HG03095 (cell line): ENCODE data around the gene INPP5D.
A peak's percentile ranks its signal among the peaks of the same experiment; 100 is the strongest.
"Not testable (repeated sequence)": the region's sequence is repeated elsewhere in the genome, so short reads cannot be mapped to it uniquely, and the experiment has no call there.

Source experiments
- ATAC-seq: cut with Tn5 transposase; IDR thresholded peaks from one replicate; pipeline ENCODE4 v1.9.1; 2021; ENCODE audit warnings: moderate library complexity; ENCODE audit not compliant: unreplicated experiment

The INPP5D gene

DNA sequence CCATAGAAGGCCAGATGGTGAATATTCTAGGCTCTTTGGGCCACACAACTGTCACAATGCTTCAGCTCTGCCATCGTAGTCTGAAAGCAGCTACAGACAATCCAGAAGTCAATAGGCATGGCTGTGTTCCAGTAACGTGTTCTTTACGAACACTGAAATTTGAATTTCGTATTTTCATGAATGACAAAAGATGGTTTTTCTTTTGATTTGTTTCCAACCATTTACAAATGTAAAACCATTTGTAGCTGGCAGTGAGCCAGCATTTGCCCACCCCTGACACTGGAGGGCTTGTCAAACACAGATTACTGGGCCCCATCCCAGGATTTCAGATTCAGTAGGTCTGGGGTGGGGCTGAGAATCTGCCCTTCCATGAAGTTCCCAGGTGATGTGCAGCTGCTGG lies 108.3 kb downstream of the INPP5D start:
- no peak for ATAC-seq

DNA sequence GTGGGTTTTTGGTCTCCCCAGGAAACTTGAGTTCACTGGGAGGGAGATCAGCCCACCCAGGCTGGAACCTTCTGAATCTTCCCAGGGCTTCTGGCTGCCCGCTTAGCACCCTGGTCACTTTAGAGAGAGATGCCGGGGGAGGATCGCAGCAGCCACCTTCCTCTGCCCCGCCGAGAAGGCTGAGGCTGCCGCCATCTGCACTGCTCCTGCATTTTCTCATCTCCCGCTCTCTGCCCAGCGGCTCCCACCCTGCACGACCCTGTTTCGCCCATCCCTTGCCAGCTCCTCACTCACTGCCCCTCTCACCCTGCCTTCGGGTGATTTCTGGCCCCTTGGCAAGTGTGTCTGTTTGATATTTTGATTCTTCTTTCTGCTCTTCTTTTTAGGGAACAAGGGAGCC lies 108.8 kb downstream of the INPP5D start:
- ATAC-seq: no peak

DNA sequence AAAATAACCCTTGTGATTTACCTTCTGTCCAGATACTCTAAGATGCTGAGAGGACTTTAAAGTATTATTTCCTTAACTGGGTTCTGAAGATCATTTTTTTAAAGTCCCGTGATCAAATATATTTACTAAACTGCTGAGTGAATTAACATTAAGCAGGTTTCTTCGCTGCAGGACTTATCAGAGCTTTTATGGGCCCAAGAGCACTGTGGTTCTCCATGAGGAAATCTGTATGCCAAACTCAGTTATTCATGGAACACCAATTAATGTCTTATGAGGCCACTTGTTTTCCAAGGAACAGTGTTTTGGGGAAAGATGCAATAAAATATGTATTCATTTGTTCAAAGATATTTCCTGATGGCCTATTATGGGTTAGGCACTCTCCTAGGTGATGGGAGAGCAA lies 111.2 kb downstream of the INPP5D start:
- no peak for ATAC-seq

DNA sequence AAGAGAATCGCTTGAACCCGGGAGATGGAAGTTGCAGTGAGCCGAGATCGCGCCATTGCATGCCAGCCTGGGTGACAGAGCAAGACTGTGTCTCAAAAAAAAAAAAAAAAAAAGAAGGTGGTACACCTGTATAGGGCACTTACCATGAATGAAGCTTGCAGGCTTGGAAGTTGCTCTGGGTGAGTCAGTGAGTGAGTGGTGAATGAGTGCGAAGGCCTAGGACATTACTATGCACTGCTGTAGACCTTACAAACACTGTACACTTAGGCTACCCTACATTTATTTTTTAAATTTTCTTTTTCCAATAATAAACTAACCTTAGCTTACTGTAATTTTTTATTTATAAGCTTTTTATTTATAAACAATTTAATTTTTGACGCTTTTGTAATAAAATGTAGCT lies 113.0 kb downstream of the INPP5D start:
- no peak for ATAC-seq

DNA sequence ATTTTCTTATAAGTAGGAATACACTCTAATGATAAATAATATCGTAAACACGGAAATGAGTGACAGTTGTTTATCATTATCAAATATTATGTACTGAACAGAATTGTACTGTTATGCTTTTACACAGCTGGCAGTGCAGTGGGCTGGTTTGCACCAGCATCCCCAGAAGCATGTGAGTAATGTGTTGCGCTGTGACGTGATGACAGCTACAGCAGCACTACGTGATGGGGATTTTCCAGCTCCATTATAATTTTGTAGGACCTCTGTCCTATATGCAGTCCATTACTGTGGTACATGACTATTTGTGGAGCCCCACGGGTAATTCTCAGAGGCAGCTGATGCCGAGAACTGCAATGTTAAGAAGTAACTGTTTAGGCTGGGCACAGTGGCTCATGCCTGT lies 114.0 kb downstream of the INPP5D start:
- no peak for ATAC-seq

DNA sequence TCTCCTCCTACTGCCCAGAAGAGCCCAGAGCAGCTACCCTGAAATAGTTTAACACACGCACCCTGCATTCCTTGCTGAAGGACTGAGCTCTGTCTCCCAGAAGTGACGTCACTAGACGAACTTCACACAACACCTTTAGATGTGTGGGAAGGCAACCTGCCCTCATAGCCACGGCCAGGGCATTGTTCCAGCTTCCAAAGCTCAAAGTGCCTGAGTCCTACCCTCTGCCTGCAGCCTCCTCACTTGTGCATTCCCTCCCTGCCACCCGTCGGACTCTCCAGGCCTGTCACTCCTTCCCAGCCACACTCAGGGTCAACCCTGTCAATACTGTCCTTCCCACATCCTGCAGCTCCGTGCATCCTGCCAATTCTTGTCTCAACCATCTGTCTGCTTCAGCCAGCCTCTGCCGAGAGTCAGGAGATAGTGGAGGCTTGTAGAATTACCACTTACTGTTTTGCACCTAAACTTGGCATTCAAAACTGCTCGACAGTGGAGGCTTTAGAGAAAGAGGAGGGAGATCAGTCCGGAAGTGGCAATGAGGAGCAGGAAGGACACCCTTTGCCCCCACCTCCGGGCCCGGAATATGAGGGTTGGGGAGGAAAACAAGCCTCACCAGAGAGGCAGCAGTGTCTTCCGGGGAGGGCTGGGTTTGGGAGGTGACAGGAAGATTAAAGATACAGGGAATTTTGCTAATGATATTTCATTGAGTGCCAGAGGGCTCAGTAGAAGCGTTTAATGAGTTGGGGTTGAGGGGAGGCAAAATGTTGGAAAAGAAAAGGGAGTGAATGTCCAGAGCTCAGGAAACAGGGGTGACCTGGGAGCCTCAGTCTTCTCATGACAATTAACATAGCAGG lies 119.1 kb downstream of the INPP5D start:
- no peak for ATAC-seq

DNA sequence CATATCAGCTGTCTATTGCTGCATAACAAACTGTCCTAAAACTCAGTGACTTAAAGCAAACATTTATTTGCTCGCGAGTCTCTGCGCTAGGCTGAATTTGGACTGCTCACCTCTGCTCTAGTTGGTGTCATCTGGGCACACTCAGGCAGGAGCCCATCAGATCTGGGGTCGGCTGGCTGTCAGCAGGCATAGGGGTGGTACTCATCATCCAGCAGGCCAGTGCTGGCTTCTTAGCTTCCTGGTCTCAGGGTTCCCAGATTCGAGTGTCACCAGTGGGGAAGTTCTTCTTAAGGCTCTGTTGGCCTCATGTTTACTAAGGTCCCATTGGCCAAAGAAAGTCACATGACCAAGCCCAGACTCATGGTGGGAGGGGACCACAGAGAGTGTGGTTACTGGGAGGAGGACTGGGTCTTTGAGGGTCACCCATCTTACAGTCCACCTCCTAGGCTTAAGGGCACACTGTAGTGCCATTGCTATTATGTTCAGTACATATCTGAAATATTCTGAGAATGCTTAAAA lies 119.8 kb downstream of the INPP5D start:
- ATAC-seq: no peak

DNA sequence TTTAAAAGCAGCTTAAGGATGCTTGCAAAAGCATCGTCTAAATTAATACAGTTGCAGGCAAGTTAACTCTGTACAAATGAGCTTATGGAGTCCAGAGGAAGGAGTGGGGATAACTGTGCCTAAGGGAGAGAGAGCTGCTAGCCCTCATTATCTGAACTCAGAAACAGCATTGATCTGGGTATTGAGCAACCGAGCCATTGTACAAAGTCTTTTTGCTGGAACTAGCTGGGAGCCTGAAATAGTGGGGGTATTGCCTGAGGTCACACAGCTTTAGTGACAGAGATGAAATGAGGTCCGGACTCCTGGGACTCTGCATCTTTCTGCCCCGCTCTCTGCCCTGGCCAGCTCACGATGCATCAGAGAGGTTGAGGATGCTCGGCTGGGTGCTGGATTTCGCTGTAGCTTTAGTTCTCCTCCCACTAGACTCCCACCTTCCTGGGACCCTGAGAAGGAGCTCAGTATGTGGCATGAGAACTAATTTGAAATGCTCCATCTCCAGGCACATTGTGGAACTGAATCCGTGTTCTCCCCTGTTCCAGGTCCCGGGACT lies 123.8 kb downstream of the INPP5D start:
- no peak for ATAC-seq

DNA sequence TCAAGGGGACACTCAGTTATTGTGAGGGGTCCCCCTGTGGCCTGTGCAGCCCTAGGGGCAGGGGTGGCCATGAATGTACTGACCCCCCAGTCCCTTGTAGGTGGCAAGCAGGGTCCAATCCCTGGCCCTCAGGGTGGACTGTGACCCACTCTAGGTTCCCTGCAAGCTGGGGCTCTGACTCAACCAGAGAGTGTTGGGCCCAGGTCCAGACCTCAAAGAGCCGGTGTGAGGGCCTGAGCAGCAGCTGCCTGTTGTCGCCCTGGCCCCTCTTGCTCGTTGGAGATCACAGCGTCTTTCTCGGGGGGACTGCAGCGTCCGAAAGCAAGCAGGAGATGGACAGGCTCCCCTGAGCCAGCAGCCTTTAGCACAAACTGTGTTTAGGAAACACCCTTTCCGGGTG lies 124.5 kb downstream of the INPP5D start:
- ATAC-seq: no peak

DNA sequence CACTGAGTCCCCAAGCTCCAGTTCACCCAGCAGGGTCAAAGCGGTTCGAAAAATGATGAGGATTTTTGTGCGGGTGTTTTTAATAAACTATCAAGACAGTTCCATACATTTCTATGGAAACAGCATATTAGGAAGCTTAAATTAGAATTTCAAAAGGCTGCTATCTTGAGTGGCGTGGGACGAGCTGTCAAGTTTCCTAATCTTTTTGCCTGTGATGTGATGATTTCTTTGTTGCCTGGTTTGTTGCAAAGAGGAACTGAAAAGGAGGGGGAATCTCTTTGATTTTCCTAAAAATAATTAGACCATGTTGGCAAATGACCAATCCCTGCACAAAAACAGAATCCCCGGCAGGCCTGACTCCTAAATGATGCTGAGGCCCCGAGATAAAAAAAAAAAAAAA lies 125.2 kb downstream of the INPP5D start:
- no peak for ATAC-seq

DNA sequence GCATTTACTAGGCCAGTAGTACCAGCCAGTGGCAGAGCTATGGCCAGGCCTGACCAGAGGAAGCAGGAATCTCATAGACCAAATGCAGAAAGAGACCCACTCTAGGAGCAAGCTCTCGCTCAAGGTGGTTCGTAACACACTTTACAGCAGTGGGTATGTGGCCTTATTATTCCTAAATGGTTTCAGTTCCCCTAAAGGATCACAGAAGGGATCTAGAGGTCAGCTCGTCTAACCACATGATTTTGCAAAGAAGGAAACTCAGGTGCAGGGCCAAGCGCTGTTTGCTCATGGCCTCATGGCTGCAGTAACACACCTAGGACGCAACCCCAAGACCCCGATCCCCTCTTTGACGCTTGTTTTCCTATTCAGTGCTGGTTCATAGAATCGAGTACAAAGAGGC lies 125.8 kb downstream of the INPP5D start:
- ATAC-seq: no peak

DNA sequence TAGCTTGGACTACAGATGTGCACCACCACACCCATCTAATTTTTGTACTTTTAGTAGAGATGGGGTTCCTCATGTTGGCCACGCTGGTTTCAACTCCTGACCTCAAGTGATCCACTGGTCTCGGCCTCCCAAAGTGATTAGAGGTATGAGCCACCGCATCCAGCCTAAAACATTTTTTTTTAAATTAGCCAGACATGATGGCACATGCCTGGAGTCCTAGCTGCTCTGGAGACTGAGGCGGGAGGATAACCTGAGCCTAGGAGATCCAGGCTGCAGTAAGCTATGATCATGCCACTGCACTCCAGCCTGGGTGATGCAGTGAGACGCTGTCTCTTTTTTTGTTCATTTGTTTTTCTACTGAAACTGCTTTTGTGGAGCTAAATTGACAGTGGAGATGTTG lies 126.7 kb downstream of the INPP5D start:
- no peak for ATAC-seq

DNA sequence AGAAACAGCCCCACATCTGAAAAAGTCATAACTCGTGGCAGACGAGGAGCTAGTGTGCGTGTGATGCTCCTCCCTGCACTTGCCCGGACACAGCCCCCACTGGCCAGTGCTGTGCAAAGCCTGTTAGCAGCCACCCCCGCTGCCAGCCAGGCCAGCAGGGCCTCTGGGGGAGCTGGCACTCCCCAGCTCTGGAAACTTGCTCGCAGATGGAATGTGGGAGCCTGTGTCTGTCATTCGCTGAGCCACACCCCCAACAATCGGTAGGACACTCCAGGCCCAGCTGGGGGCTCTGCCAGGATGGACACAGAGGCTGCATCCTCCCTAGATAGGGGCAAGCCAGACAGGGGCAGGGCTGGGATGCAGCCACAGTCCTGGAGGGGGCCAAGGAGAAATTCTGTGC lies 128.9 kb downstream of the INPP5D start:
- no peak for ATAC-seq

DNA sequence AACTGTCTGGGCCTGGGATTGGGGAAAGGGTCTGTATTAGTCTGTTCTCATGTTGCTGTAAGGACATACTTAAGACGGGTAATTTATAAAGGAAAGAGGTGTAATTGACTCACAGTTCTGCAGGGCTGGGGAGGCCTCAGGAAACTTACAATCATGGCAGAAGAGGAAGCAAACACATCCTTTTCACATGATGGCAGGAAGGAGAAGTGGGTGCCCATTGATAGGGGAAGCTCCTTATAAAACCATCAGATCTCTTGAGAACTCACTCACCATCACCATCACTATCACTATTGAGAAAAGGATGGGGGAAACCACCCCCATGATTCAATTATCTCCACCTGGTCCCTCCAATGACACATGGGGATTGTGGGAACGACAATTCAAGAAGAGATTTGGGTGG lies 130.9 kb downstream of the INPP5D start:
- ATAC-seq: not testable (repeated sequence)

DNA sequence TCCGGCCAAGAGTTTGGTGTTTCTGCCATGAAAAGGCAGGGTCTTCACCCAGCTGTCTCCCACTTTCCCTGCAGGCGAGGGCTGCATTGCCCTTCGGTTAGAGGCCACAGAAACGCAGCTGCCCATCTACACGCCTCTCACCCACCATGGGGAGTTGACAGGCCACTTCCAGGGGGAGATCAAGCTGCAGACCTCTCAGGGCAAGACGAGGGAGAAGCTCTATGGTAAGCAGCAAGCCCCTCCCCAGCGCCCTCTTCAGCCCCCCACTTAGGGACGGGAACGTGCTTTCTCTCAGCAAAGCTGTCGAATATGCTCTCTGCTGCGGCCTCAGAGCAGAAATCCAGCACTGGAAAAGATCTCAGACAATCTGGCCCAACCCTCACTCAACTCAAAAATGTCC lies 133.6 kb downstream of the INPP5D start:
- no peak for ATAC-seq

DNA sequence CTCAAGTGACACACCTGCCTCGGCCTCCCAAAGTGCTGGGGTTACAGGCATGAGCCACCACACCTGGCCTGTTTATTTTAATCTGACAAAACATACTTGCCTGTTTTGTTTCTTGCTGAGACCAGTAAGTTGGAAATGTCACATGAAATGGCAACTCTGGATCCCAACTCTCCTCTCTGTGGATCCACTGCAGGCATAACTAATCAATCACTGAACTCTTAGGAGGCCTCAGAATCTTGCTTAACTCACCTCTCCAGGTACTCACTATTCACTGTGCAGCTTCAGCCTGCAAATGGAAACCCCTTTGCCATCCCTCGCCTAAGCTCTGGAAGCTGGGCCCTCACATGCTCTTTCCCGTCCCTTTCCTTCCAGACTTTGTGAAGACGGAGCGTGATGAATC lies 134.9 kb downstream of the INPP5D start:
- ATAC-seq: no peak

DNA sequence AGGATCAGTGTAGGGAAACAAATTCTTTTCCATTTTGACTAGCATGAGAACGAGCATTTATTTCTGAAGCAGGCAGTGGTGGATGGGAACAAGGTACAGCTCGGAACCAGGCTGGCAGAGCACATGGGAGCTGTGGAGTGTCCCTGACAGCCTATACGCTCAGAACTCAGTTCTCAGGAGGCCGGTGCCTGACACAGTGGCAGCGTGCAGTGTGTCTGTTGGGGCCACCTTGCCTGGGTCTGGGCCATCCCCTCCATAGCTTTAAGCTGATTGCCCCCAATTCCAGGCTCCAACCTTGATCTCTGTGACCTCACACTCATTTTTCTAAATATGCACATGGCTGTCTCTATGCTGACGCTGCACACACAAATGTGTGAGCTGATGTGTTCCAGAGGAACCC lies 136.9 kb downstream of the INPP5D start:
- ATAC-seq: no peak

DNA sequence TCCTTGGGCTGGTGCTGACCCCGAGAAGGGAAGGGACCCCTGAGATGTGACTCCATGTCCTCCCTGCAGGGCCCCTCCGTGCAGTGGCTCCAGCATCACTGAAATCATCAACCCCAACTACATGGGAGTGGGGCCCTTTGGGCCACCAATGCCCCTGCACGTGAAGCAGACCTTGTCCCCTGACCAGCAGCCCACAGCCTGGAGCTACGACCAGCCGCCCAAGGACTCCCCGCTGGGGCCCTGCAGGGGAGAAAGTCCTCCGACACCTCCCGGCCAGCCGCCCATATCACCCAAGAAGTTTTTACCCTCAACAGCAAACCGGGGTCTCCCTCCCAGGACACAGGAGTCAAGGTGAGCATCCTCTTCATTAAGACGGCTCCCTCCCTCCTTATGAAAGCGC lies 137.9 kb downstream of the INPP5D start:
- ATAC-seq: no peak

DNA sequence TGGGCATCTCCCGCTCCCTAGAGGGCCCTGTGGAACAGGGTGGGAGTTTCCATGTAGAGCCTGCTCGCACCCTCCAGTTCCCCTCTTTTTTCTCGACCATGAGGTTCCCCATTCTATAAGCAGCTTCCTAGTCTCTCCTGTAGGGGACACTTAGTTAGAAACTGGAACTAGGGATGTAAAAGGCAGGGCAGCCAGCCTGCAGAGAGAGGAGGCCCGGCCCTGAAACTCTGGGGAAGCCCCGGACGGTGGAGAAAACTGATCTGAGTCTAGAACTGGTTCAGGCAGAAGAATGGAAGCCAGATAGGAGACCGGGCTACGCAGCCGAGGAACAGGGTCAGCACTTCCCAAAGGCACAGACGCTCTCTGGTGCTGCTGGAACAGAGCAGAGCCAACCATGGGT lies 139.7 kb downstream of the INPP5D start:
- peak; percentile 58 for ATAC-seq

DNA sequence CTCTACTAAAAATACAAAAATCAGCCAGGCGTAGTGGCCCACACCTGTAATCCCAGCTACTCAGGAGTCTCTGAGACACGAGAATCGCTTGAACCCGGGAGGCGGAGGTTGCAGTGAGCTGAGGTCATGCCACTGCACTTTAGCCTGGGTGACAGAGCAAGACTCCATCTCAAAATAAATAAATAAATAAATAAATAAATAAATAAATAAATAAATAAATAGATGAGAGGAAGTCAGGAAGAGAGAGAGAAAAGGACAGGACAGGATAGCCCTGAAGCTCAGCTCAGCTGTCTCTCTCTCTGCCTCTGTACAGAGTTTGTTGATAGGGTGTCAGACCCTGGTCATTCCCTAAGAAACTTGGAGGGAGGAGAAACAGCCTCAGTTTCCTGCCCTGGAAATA lies 140.6 kb downstream of the INPP5D start:
- ATAC-seq: not testable (repeated sequence)

DNA sequence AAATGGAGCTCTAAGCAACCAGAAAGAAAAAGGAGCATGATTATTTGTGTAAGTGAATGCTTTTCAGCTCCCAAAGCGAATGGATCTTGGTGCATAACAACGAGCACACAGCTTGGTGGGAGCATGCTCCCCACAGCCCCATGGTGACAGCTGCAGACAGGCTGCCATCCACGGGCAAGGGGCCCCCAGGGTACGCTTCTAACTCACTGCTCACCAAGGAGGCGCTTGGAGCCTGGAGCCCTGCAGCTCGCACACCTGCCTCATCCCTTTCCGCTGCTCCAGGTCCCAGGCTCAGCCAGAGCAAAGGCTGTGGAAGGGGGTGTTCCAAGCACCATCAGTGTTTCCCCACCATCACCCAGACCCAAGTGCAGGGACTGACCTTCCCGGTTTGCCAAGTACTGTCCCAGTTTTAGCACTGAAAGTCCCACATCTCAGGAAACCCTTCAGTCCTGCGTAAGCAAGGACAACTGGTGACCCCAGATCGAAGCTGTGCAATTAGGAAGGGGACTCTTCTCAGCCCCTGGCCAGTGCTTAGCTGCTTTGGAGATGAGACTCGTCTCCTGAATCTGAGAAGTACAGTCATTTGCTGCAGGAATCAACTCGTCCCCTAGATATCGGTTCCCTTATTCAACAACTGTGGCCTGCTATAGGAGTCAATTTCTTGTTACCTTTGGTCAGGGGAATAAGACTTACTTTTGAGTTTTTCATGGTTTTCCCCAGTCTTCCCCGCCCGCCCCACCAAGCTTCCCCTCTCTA lies 141.3 kb downstream of the INPP5D start:
- ATAC-seq: no peak

DNA sequence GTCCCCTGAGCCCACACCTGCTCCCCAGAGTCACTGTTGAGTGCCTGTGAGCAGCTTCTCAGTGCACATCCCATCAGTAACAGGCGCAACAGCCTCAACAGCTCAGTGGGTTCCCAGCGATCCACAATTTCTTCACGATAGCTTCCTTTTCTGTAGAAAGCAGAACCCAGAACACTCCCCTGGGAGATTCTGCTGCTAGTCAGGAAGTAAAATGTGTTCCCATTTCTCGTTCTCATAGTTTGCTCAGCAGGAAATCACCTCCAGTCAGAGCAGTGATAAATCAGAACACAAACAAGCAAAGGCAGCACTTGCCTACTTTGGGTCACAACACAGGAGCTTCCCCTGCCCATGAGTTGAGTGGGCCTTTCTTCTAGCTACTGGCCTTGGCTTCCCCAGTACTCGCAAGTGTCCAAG lies 142.4 kb downstream of the INPP5D start:
- ATAC-seq: no peak
